8988T (cell line): ENCODE results near the gene OTOP3.
A peak's percentile ranks its signal among the peaks of the same experiment; 100 is the strongest.

ENCODE experiments used
- DNase-seq: peaks from one replicate; pipeline ENCODE4 v3.0.0; 2011

Gene OTOP3

GRCh38 chr17:74941128-74941725 lies 5.5 kb downstream of the OTOP3 start:
- DNase-seq = no peak

- no peak for DNase-seq
Measured at GRCh38 chr17:74943808-74944522, 8.3 kb downstream of the OTOP3 start.

- DNase-seq = no peak
Measured at GRCh38 chr17:74945543-74945942, 9.8 kb downstream of the OTOP3 start.

- no peak for DNase-seq
Measured at GRCh38 chr17:74946641-74947040, 10.9 kb downstream of the OTOP3 start.

GRCh38 chr17:74947041-74947754 lies 11.5 kb downstream of the OTOP3 start:
- no peak for DNase-seq

- DNase-seq = no peak
Measured at GRCh38 chr17:74949455-74950115, 13.9 kb downstream of the OTOP3 start.

- DNase-seq = no peak
Measured at GRCh38 chr17:74950207-74950606, 14.5 kb downstream of the OTOP3 start.

- DNase-seq = no peak
Measured at GRCh38 chr17:74951065-74951464, 15.4 kb downstream of the OTOP3 start.

GRCh38 chr17:74951680-74952421 lies 16.2 kb downstream of the OTOP3 start:
- DNase-seq = no peak

- no peak for DNase-seq
Measured at GRCh38 chr17:74952431-74953133, 16.9 kb downstream of the OTOP3 start.

- no peak for DNase-seq
Measured at GRCh38 chr17:74953134-74953687, 17.5 kb downstream of the OTOP3 start.

- no peak for DNase-seq
Measured at GRCh38 chr17:74954115-74954514, 18.4 kb downstream of the OTOP3 start.

GRCh38 chr17:74954665-74955421 lies 19.1 kb downstream of the OTOP3 start:
- no peak for DNase-seq

- no peak for DNase-seq
Measured at GRCh38 chr17:74956093-74956492, 20.4 kb downstream of the OTOP3 start.

- DNase-seq = peak; percentile 84
Measured at GRCh38 chr17:74957935-74958740, 22.4 kb downstream of the OTOP3 start.

GRCh38 chr17:74959826-74960515 lies 24.3 kb downstream of the OTOP3 start:
- no peak for DNase-seq

GRCh38 chr17:74960570-74961342 lies 25.1 kb downstream of the OTOP3 start:
- peak; percentile 76 for DNase-seq

GRCh38 chr17:74961657-74962350 lies 26.1 kb downstream of the OTOP3 start:
- DNase-seq = peak; percentile 73
